Right cardiac atrium (tissue), 5 donors: ENCODE measurements around the gene FNBP1L. TPM values are rescaled to one million over a fixed set of nuclear protein-coding genes. Genes with fewer than 3 reads are reported as not detected.

Experiments used
- ATAC-seq, 2 donors: fragments of 200-7000 bp; cut with Tn5 transposase; one replicate each; pipeline versions ENCODE4 v1.8.0 to v1.9.1; 2020; ENCODE audit warnings: moderate library complexity in 2 of 2, mild to moderate bottlenecking in 1 of 2
- DNase-seq, 3 donors: peaks; one replicate each; pipeline ENCODE4 v3.0.0-alpha.2; 2020
- H3K27ac ChIP-seq: one replicate; pipeline ENCODE4 v1.5.1; 2013; ENCODE audit warnings: mild to moderate bottlenecking, low read length, control low read depth, moderate library complexity
- H3K27me3 ChIP-seq: one replicate; pipeline ENCODE4 v1.6.1; 2013; ENCODE audit not compliant: control insufficient read depth, insufficient read depth
- H3K4me1 ChIP-seq: one replicate; pipeline ENCODE4 v1.6.1; 2013; ENCODE audit warnings: low read length; ENCODE audit not compliant: control insufficient read depth, insufficient read depth
- H3K4me3 ChIP-seq: one replicate; pipeline ENCODE4 v1.5.1; 2013; ENCODE audit warnings: low read length, control low read depth
- H3K9me3 ChIP-seq: one replicate; pipeline ENCODE4 v1.6.1; 2013; ENCODE audit warnings: low read length; ENCODE audit not compliant: control insufficient read depth
- WGBS: extraction: QIAGEN DNeasy Blood & Tissue Kit; methylation state at CpG from one replicate; pipeline ENCODE4 v1.1.7; 2013; 5-methylcytosine and 5-hydroxymethylcytosine counted together
- intact Hi-C, 4 donors: fragments of 100-400 bp; cut with DNase I; formaldehyde crosslinking; loops; one replicate each; pipeline versions ENCODE4 v1.11.0 to v1.14.0; 2022 to 2023
- polyA plus RNA-seq: library from polyadenylated mRNA; stranded (reverse); fragments of 200-250 nt; gene quantifications from one replicate; pipeline ENCODE4 v1.2.3, GENCODE V29; 2013
- total RNA-seq, 4 donors: library from RNA; stranded (reverse); fragmentation: NEBNext Ultra II Directional; extraction: Animal tissue kit (Norgen Biotek cat#: 25700); gene quantifications; one replicate each; pipeline ENCODE4 v1.2.1, GENCODE V29; 2021
- donor health status: healthy with polysubstance abuse.
- donor health status: DM: no; HTN: yes; CAD: no.
- donor health status: DM: no; HTN: no; CAD: no.
- donor health status: DM: no; HTN: yes; CAD: no; lungs with severe emphysema.
- donor health status: DM: yes; HTN: yes; CAD: no.

The FNBP1L gene
- total and polyA plus RNA-seq, 5 donors, result 13.1 to 21.8 (median 18.3) TPM

GRCh38 chr1:93528412-93528811 is 80.5 kb downstream of the FNBP1L start:
- DNase-seq, result no peak
- no peaks in the 10 kb centered on the region for H3K27me3 ChIP-seq
- no peak overlapping the region for H3K27ac ChIP-seq
- no peaks in the 10 kb centered on the region for H3K9me3 ChIP-seq
- no peaks in the 10 kb centered on the region for H3K4me1 ChIP-seq
- H3K4me3 ChIP-seq, result no peak overlapping the region
- intact Hi-C loops, result no loop called here
- 70% methylated on average over 1 of the region's 1 CpG for WGBS
- no peak for ATAC-seq

DNA sequence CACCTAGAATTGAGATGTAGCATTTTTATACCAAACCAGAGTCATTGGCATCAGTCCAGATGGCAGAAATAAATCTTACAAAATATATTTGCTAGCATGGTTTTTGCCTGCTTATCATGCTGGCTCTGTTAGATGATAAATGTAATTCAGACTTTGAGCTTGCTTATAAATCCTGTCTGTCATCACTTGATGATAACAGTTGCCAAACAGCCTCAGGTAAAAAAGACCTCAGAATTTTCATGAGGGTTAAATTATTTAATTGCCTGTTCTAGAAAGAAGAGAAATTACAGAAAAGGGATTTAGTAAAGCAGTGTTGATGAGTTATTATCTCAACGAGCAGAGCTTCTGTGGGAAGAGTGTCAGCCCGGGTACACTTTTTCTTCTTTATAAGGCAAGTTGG is 83.3 kb downstream of the FNBP1L start:
- WGBS, result 57% methylated on average over 2 of the region's 2 CpGs
- DNase-seq, result no peak
- Histone ChIP-seq H3K27ac (no peak overlapping the region), H3K4me3 (no peak overlapping the region), H3K9me3 (no peaks in the 10 kb centered on the region), H3K4me1 (no peaks in the 10 kb centered on the region), H3K27me3 (no peaks in the 10 kb centered on the region)
- ATAC-seq, result no peak
- intact Hi-C loops, result no loop called here

- H3K27me3 ChIP-seq, result no peaks in the 10 kb centered on the region
- whole genome bisulfite sequencing, result 98% methylated on average over 3 of the region's 3 CpGs
Measured at GRCh38 chr1:93532780-93533378, 85.0 kb downstream of the FNBP1L start.

GRCh38 chr1:93533677-93534076 is 85.8 kb downstream of the FNBP1L start:
- Histone ChIP-seq H3K4me3 (no peak overlapping the region), H3K27ac (no peak overlapping the region), H3K9me3 (no peaks in the 10 kb centered on the region), H3K27me3 (no peaks in the 10 kb centered on the region), H3K4me1 (no peaks in the 10 kb centered on the region)
- intact Hi-C loops, result no loop called here
- no peak for DNase-seq
- no peak for ATAC-seq

More at GRCh38 chr1:93532780-93533378, 85.0 kb downstream of the FNBP1L start:
- ATAC-seq (no peak), DNase-seq (no peak)
- no peak overlapping the region for H3K27ac ChIP-seq
- no peak overlapping the region for H3K4me3 ChIP-seq
- no peaks in the 10 kb centered on the region for H3K9me3 ChIP-seq
- no peaks in the 10 kb centered on the region for H3K4me1 ChIP-seq
- intact Hi-C loops, result no loop called here

- DNase-seq (no peak), ATAC-seq (no peak)
- Histone ChIP-seq H3K4me3 (no peak overlapping the region), H3K4me1 (no peaks in the 10 kb centered on the region), H3K9me3 (no peaks in the 10 kb centered on the region), H3K27ac (no peak overlapping the region), H3K27me3 (no peaks in the 10 kb centered on the region)
- intact Hi-C loops, result loop anchor here in 1 of 4 donors (5.0 kb wide), 1 partner anchor 85 kb away; no protein-coding TSS in a partner anchor
Measured at GRCh38 chr1:93537396-93537795, 89.5 kb downstream of the FNBP1L start.

DNA sequence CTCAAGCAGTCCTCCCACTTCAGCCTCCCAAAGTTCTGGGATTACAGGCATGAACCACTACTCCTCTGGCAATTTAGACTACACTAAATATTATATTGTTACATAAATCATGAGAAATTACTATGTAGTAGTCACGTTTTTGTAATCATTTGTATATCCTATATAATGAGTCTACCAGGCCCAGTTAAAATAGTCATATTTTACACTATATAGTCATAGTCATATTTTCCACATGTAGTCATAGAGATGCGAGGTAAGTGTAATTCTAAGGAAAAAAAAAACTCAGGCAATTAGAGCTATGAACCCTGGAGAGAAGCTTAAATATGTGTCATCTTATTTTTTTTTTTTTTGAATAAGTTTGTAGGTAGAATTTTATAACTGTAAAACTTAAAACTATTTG is 90.0 kb downstream of the FNBP1L start:
- Histone ChIP-seq H3K9me3 (no peaks in the 10 kb centered on the region), H3K27ac (no peak overlapping the region)
- ATAC-seq, result no peak

DNA sequence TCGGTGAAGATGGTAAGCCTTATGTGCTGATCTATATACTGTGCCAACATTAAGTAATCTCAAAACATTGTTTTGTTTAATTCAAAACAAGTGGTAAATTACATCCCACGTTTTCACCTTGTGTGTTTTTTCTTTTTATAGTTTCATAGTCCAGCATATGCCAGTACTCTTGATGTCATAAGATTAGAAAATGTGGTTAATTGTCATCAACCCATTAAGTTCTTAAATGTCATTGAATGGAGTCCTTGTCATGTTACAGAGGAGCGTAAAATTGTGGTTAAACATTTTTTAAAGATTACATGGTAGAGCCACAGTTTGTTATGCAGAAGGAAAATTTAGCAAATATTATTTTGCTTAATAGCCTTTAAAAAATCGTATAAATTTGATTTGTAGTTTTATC is 93.1 kb downstream of the FNBP1L start:
- Histone ChIP-seq H3K4me1 (no peaks in the 10 kb centered on the region), H3K9me3 (no peaks in the 10 kb centered on the region), H3K27ac (no peak overlapping the region), H3K4me3 (no peak overlapping the region), H3K27me3 (no peaks in the 10 kb centered on the region)
- intact Hi-C loops, result no loop called here
- WGBS, result 86% methylated on average over 4 of the region's 4 CpGs
- DNase-seq (no peak), ATAC-seq (no peak)

More for the DNA sequence above, 90.0 kb downstream of the FNBP1L start:
- H3K4me1 ChIP-seq, result no peaks in the 10 kb centered on the region
- no peaks in the 10 kb centered on the region for H3K27me3 ChIP-seq
- WGBS, result 65% methylated on average over 2 of the region's 2 CpGs
- no peak for DNase-seq
- no peak overlapping the region for H3K4me3 ChIP-seq
- intact Hi-C loops, result loop anchor here in 1 of 4 donors (5.0 kb wide), 1 partner anchor 86 kb away; no protein-coding TSS in a partner anchor

- 96% methylated on average over 1 of the region's 1 CpG for WGBS
- Histone ChIP-seq H3K27me3 (no peaks in the 10 kb centered on the region), H3K4me1 (no peaks in the 10 kb centered on the region), H3K9me3 (no peaks in the 10 kb centered on the region), H3K27ac (no peak overlapping the region), H3K4me3 (no peak overlapping the region)
- no peak for ATAC-seq
- intact Hi-C loops, result no loop called here
- DNase-seq, result no peak
Measured at GRCh38 chr1:93542398-93542797, 94.5 kb downstream of the FNBP1L start.

GRCh38 chr1:93546162-93546863 is 98.4 kb downstream of the FNBP1L start:
- no peak overlapping the region for H3K4me3 ChIP-seq
- intact Hi-C loops, result no loop called here
- DNase-seq (no peak), ATAC-seq (no peak)
- H3K9me3 ChIP-seq, result no peaks in the 10 kb centered on the region
- no peaks in the 10 kb centered on the region for H3K4me1 ChIP-seq
- no peaks in the 10 kb centered on the region for H3K27me3 ChIP-seq
- no peak overlapping the region for H3K27ac ChIP-seq
- 94% methylated on average over 3 of the region's 3 CpGs for WGBS

DNA sequence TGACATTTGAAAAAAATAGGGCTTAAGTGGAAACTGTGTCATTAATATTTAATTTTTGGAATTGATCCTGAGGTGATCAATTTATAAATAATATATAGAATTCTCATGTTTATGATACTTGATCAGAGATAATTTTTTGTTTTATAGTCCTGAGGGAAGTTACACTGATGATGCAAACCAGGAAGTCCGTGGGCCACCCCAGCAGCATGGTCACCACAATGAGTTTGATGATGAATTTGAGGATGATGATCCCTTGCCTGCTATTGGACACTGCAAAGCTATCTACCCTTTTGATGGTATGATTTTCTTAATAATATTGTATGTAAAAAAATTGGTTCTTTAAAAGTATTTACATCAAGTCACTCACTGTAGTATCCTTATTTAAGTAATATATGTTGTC is 101.2 kb downstream of the FNBP1L start:
- no peaks in the 10 kb centered on the region for H3K27me3 ChIP-seq
- intact Hi-C loops, result no loop called here
- ATAC-seq (no peak), DNase-seq (no peak)
- H3K4me1 ChIP-seq, result peaks cover 3% of the 10 kb centered on the region
- H3K9me3 ChIP-seq, result no peaks in the 10 kb centered on the region
- 86% methylated on average over 1 of the region's 1 CpG for WGBS
- H3K27ac ChIP-seq, result no peak overlapping the region
- H3K4me3 ChIP-seq, result no peak overlapping the region

DNA sequence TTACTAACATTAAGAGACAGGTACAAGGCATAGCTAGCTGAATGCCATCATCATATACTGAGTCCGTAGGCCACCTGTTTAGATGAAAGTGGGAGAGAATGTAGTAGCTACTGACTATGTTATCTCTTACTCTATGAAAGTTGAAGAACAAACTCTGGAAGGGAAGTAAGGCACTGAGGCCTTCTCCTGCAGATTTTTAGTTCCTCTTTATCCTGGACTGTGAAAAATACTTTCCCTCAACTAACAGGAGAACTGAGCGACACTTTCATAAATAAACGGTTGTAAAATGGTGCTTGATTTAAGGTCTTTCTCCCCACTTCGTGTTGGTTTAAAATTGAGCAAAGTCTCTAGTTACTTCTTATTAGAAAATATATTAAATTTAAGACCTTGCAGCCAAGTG is 101.9 kb downstream of the FNBP1L start:
- 86% methylated on average over 4 of the region's 4 CpGs for WGBS
- no peak for ATAC-seq
- H3K4me1 ChIP-seq, result peaks cover 3% of the 10 kb centered on the region
- no peak for DNase-seq
- no peak overlapping the region for H3K27ac ChIP-seq
- H3K9me3 ChIP-seq, result no peaks in the 10 kb centered on the region
- H3K4me3 ChIP-seq, result no peak overlapping the region
- intact Hi-C loops, result no loop called here
- H3K27me3 ChIP-seq, result no peaks in the 10 kb centered on the region
